ENCODE results near the gene IL17RE.

- TF ChIP-seq RORA (CRISPR knock-in tag; IDR thresholded peaks at IDR 0.05) (no peak), ZNF691 (CRISPR knock-in tag; IDR thresholded peaks at IDR 0.05; ENCODE audit: borderline replicate concordance, low read depth) (no peak), FOXP4 (CRISPR knock-in tag; IDR thresholded peaks at IDR 0.05) (no peak)
Observed at GRCh38 chr3:9951598-9951961, 48.9 kb downstream of the IL17RE start.

Measured in HepG2 (cell line).